Keratinocyte (primary cell): ENCODE data around the gene LPGAT1. TPM values are rescaled to one million over a fixed set of nuclear protein-coding genes. Genes with fewer than 3 reads are reported as not detected.

Source experiments
- DNase-seq: peaks from one replicate; pipeline ENCODE4 v3.0.0-alpha.2; 2011; ENCODE audit warnings: low read depth, missing footprints, low spot score
- FAIRE-seq: peaks from 2 replicates; lab custom pipeline; 2011; peaks lifted over from hg19 to GRCh38; lab: Jason Lieb, UNC
- H2AFZ ChIP-seq: 2 replicates; pipeline ENCODE4 v1.6.0; 2012; ENCODE audit warnings: low read length, control low read depth, inconsistent platforms; ENCODE audit not compliant: control insufficient read depth
- H3K27ac ChIP-seq: 2 replicates; pipeline ENCODE4 v1.5.1; 2011; ENCODE audit warnings: low read length; ENCODE audit not compliant: control insufficient read depth, insufficient read depth
- H3K27me3 ChIP-seq: 3 replicates; pipeline ENCODE4 v1.6.0; 2011; ENCODE audit warnings: low read length; ENCODE audit not compliant: control insufficient read depth, insufficient read depth; ENCODE audit errors: extremely low read depth
- H3K36me3 ChIP-seq, 2 experiments: 2 replicates in 1 of 2; 3 replicates in 1 of 2; pipeline ENCODE4 v1.5.1; 2011; ENCODE audit warnings: low read length in 2 of 2, mild to moderate bottlenecking in 1 of 2; ENCODE audit not compliant: control insufficient read depth in 2 of 2, insufficient read depth in 2 of 2; ENCODE audit errors: extremely low read depth in 1 of 2
- H3K4me1 ChIP-seq: 3 replicates; pipeline ENCODE4 v1.5.1; 2011; ENCODE audit warnings: low read length; ENCODE audit not compliant: control insufficient read depth, insufficient read depth; ENCODE audit errors: extremely low read depth
- H3K4me2 ChIP-seq: 3 replicates; pipeline ENCODE4 v1.6.0; 2011; ENCODE audit warnings: low read depth, low read length; ENCODE audit not compliant: control insufficient read depth, insufficient read depth; ENCODE audit errors: extremely low read depth
- H3K4me3 ChIP-seq, 3 experiments: fragments of 200-600 bp in 1 of 3; sonication (generic) in 1 of 3; 2 replicates in 2 of 3; 3 replicates in 1 of 3; pipeline ENCODE4 v1.5.1; 2011 to 2016; ENCODE audit warnings: low read length in 3 of 3, mild to moderate bottlenecking in 3 of 3, control low read depth in 2 of 3, inconsistent platforms in 1 of 3, low read depth in 1 of 3, mixed read lengths in 1 of 3, mixed run types in 1 of 3, moderate library complexity in 1 of 3; ENCODE audit not compliant: control insufficient read depth in 2 of 3, insufficient read depth in 2 of 3; ENCODE audit errors: extremely low read depth in 1 of 3
- H3K79me2 ChIP-seq: 2 replicates; pipeline ENCODE4 v1.6.0; 2012; ENCODE audit warnings: low read length; ENCODE audit not compliant: control insufficient read depth, insufficient read depth
- H3K9ac ChIP-seq: 3 replicates; pipeline ENCODE4 v1.6.0; 2011; ENCODE audit warnings: low read length; ENCODE audit not compliant: control insufficient read depth, insufficient read depth; ENCODE audit errors: extremely low read depth
- H3K9me1 ChIP-seq: 3 replicates; pipeline ENCODE4 v1.6.0; 2011; ENCODE audit warnings: low read length; ENCODE audit not compliant: control insufficient read depth, insufficient read depth; ENCODE audit errors: extremely low read depth
- H3K9me3 ChIP-seq: 2 replicates; pipeline ENCODE4 v1.5.1; 2012; ENCODE audit warnings: low read depth, low read length; ENCODE audit not compliant: control insufficient read depth
- H4K20me1 ChIP-seq: 3 replicates; pipeline ENCODE4 v1.6.0; 2011; ENCODE audit warnings: low read length; ENCODE audit not compliant: control insufficient read depth, insufficient read depth; ENCODE audit errors: extremely low read depth
- CTCF ChIP-seq, 3 experiments: IDR thresholded peaks in 1 of 3; conservative IDR thresholded peaks in 1 of 3; optimal IDR thresholded peaks in 1 of 3; 2 replicates in 2 of 3; 3 replicates in 1 of 3; pipeline versions ENCODE3 to v1.5.1; 2011; ENCODE audit warnings: low read length in 3 of 3, mild to moderate bottlenecking in 3 of 3, moderate library complexity in 2 of 3, control low read depth in 1 of 3, inconsistent platforms in 1 of 3; ENCODE audit not compliant: insufficient read depth in 2 of 3; ENCODE audit errors: extremely low read depth in 1 of 3
- EZH2 ChIP-seq: IDR thresholded peaks from one replicate; pipeline ENCODE4 v1.6.1; 2012; ENCODE audit warnings: inconsistent platforms, mild to moderate bottlenecking, low read length, moderate library complexity
- dilution Hi-C: fragments of 300-500 bp; cut with MboI; formaldehyde crosslinking; loops from one replicate; pipeline ENCODE4 v1.7.0; 2020; ENCODE audit warnings: low sequenced_read_pairs; ENCODE audit not compliant: extremely low pct_ligation_motif_present
- polyA plus RNA-seq, 5 experiments: library from polyadenylated mRNA; depleted of rRNA in 3 of 5; stranded (reverse) in 3 of 5; stranded (forward) in 1 of 5; unstranded in 1 of 5; fragments of >200 nt; gene quantifications; 1 replicate in 1 of 5; 2 replicates in 3 of 5; 3 replicates in 1 of 5; pipeline versions ENCODE4 v1.2.1 to v1.2.3, GENCODE V29; 2011 to 2012; ENCODE audit warnings: missing spikeins in 2 of 5, low read depth in 1 of 5, low replicate concordance in 1 of 5

The LPGAT1 gene
- polyA plus RNA-seq, 1 donor (not counting 4 experiments of a cell fraction or from before 2014, with no cell fraction given): 14.7 TPM

GRCh38 chr1:211732293-211732980 lies 98.1 kb downstream of the LPGAT1 start:
- TF ChIP-seq EZH2 (no peak), CTCF (optimal IDR thresholded peaks at IDR 0.05 in 1 of 3, IDR thresholded peaks at IDR 0.05 in 1 of 3, conservative IDR thresholded peaks at IDR 0.05 in 1 of 3; ENCODE audit: extremely low read depth in 1 of 3, insufficient read depth in 2 of 3, low read length in 3 of 3) (no peak)
- Histone ChIP-seq H3K27me3 (no peaks in the 10 kb centered on the region), H3K79me2 (no peaks in the 10 kb centered on the region), H3K9me3 (no peaks in the 10 kb centered on the region), H4K20me1 (no peaks in the 10 kb centered on the region), H3K4me1 (peaks cover 20% of the 10 kb centered on the region), H3K27ac (no peak overlapping the region), H3K4me2 (no peak overlapping the region), H3K9ac (no peak overlapping the region), H3K9me1 (peaks cover 4% of the 10 kb centered on the region), H3K36me3 (no peaks in the 10 kb centered on the region), H2AFZ (no peak overlapping the region), H3K4me3 (no peak overlapping the region)
- FAIRE-seq (no peak), DNase-seq (no peak)
- dilution Hi-C loops: no loop called here

GRCh38 chr1:211731456-211732292 lies 98.9 kb downstream of the LPGAT1 start:
- Histone ChIP-seq H3K9me1 (peaks cover 4% of the 10 kb centered on the region), H3K4me2 (no peak overlapping the region), H4K20me1 (no peaks in the 10 kb centered on the region), H3K4me3 (no peak overlapping the region), H3K4me1 (peaks cover 20% of the 10 kb centered on the region), H3K27ac (no peak overlapping the region), H3K36me3 (no peaks in the 10 kb centered on the region), H2AFZ (no peak overlapping the region), H3K9ac (no peak overlapping the region), H3K9me3 (no peaks in the 10 kb centered on the region), H3K27me3 (no peaks in the 10 kb centered on the region), H3K79me2 (no peaks in the 10 kb centered on the region)
- FAIRE-seq: no peak
- dilution Hi-C loops: no loop called here
- no peak for DNase-seq
- TF ChIP-seq EZH2 (no peak), CTCF (optimal IDR thresholded peaks at IDR 0.05 in 1 of 3, IDR thresholded peaks at IDR 0.05 in 1 of 3, conservative IDR thresholded peaks at IDR 0.05 in 1 of 3; ENCODE audit: extremely low read depth in 1 of 3, insufficient read depth in 2 of 3, low read length in 3 of 3) (no peak)
